Caco-2 (cell line): ENCODE results near the gene KHNYN. TPM values are rescaled to one million over a fixed set of nuclear protein-coding genes. Genes with fewer than 3 reads are reported as not detected.

Source experiments
- BruUV-seq: library from RNA; stranded (reverse); fragments of 400-500 nt; replicated peaks from 2 replicates; lab custom pipeline; 2021; lab: Mats Ljungman, UMichigan
- CTCF ChIA-PET: fragments of 300-600 bp; sonication (Branson Sonifier 250); formaldehyde crosslinking; loops from one replicate; lab custom pipeline; 2022; ENCODE audit warnings: antibody characterized with exemption; lab: Charles Lee
- POLR2A ChIA-PET: fragments of 300-600 bp; sonication (Branson Sonifier 250); formaldehyde crosslinking; loops from one replicate; lab custom pipeline; 2022; ENCODE audit warnings: antibody characterized with exemption; lab: Charles Lee
- DNase-seq, 2 experiments: peaks; one replicate each; pipeline versions ENCODE4 v3.0.0 to v3.0.0-alpha.2; 2020 to 2022
- H3K27me3 ChIP-seq: replicated peaks from 2 replicates; pipeline ENCODE4 v1.6.0; 2011; ENCODE audit warnings: low read length; ENCODE audit not compliant: control insufficient read depth, insufficient read depth
- H3K36me3 ChIP-seq: 2 replicates; pipeline ENCODE4 v1.5.1; 2011; ENCODE audit warnings: low read length; ENCODE audit not compliant: control insufficient read depth, insufficient read depth
- H3K4me1 ChIP-seq: fragments of 250-450 bp; sonication (Bioruptor Pico); 2 replicates; pipeline ENCODE4 v1.5.1; 2020; ENCODE audit warnings: mild to moderate bottlenecking
- H3K4me3 ChIP-seq: 2 replicates; pipeline ENCODE4 v1.5.1; 2011; ENCODE audit warnings: low read depth, mild to moderate bottlenecking, control low read depth, low read length
- H3K9me3 ChIP-seq: fragments of 250-450 bp; sonication (Bioruptor Pico); 2 replicates; pipeline ENCODE4 v1.5.1; 2020; ENCODE audit warnings: mild to moderate bottlenecking, moderate library complexity
- H3K27ac Mint-ChIP-seq: one replicate; pipeline ENCODE4 v1.8.0; 2022; ENCODE audit warnings: mixed read lengths; ENCODE audit not compliant: unreplicated experiment
- H3K27me3 Mint-ChIP-seq: one replicate; pipeline ENCODE4 v1.8.0; 2022; ENCODE audit warnings: mixed read lengths; ENCODE audit not compliant: insufficient read depth, unreplicated experiment
- H3K36me3 Mint-ChIP-seq: one replicate; pipeline ENCODE4 v1.8.0; 2022; ENCODE audit warnings: mild to moderate bottlenecking, mixed read lengths; ENCODE audit not compliant: insufficient read depth, unreplicated experiment
- H3K4me1 Mint-ChIP-seq: one replicate; pipeline ENCODE4 v1.8.0; 2022; ENCODE audit warnings: low read depth, mixed read lengths; ENCODE audit not compliant: unreplicated experiment
- H3K4me3 Mint-ChIP-seq: one replicate; pipeline ENCODE4 v1.8.0; 2022; ENCODE audit warnings: mild to moderate bottlenecking, moderate library complexity, mixed read lengths; ENCODE audit not compliant: unreplicated experiment
- H3K9me3 Mint-ChIP-seq: one replicate; pipeline ENCODE4 v1.8.0; 2022; ENCODE audit warnings: mixed read lengths; ENCODE audit not compliant: unreplicated experiment
- CTCF ChIP-seq, 2 experiments: fragments of 200-600 bp in 1 of 2; IDR thresholded peaks; 1 replicate in 1 of 2; 2 replicates in 1 of 2; pipeline versions ENCODE4 v1.5.1 to v1.8.0; 2011 to 2022; ENCODE audit warnings: antibody characterized with exemption in 1 of 2, control low read depth in 1 of 2, inconsistent platforms in 1 of 2, low read depth in 1 of 2, low read length in 1 of 2, mild to moderate bottlenecking in 1 of 2, moderate library complexity in 1 of 2; ENCODE audit not compliant: insufficient read depth in 1 of 2, severe bottlenecking in 1 of 2, unreplicated experiment in 1 of 2
- intact Hi-C: fragments of 100-400 bp; cut with micrococcal nuclease; formaldehyde crosslinking; loops from one replicate; pipeline ENCODE4 v1.10.0; 2022; ENCODE audit not compliant: unreplicated experiment
- total RNA-seq: library from RNA; stranded (reverse); gene quantifications from 2 replicates; pipeline ENCODE4 v1.2.3, GENCODE V29; 2022

The KHNYN gene
- total RNA-seq, 1 experiment from 2014 or later, result 50.5 TPM

GRCh38 chr14:24415421-24416253 lies 14.1 kb upstream of the KHNYN start:
- Mint-ChIP-seq H3K27me3 (no peaks in the 10 kb centered on the region), H3K4me3 (no peak overlapping the region), H3K36me3 (no peaks in the 10 kb centered on the region), H3K9me3 (no peaks in the 10 kb centered on the region), H3K27ac (no peak overlapping the region), H3K4me1 (no peaks in the 10 kb centered on the region)
- POLR2A ChIA-PET, result no interaction called here
- BruUV-seq, result no TSS peak
- intact Hi-C loops, result no loop called here
- H3K9me3 ChIP-seq, result no peaks in the 10 kb centered on the region
- H3K27me3 ChIP-seq, result no peaks in the 10 kb centered on the region
- H3K4me1 ChIP-seq, result no peaks in the 10 kb centered on the region
- DNase-seq, result no peak
- CTCF ChIA-PET, result no interaction called here
- no peak overlapping the region for H3K4me3 ChIP-seq
- no peak for TF ChIP-seq CTCF (IDR thresholded peaks at IDR 0.05; ENCODE audit: insufficient read depth in 1 of 2, low read depth in 1 of 2, low read length in 1 of 2, severe bottlenecking in 1 of 2, unreplicated experiment in 1 of 2)
- no peaks in the 10 kb centered on the region; the same call in 1 of the 2 replicates for H3K36me3 ChIP-seq

GRCh38 chr14:24416254-24416931 lies 13.4 kb upstream of the KHNYN start:
- Histone ChIP-seq H3K4me3 (no peak overlapping the region), H3K36me3 (no peaks in the 10 kb centered on the region; the same call in 1 of the 2 replicates), H3K4me1 (no peaks in the 10 kb centered on the region), H3K9me3 (no peaks in the 10 kb centered on the region), H3K27me3 (no peaks in the 10 kb centered on the region)
- ChIA-PET POLR2A (no interaction called here), CTCF (no interaction called here)
- Mint-ChIP-seq H3K4me1 (no peaks in the 10 kb centered on the region), H3K9me3 (no peaks in the 10 kb centered on the region), H3K36me3 (no peaks in the 10 kb centered on the region), H3K4me3 (no peak overlapping the region), H3K27me3 (no peaks in the 10 kb centered on the region), H3K27ac (no peak overlapping the region)
- TF ChIP-seq CTCF (IDR thresholded peaks at IDR 0.05; ENCODE audit: insufficient read depth in 1 of 2, low read depth in 1 of 2, low read length in 1 of 2, severe bottlenecking in 1 of 2, unreplicated experiment in 1 of 2), result no peak
- no TSS peak for BruUV-seq
- DNase-seq, result no peak
- intact Hi-C loops, result no loop called here

GRCh38 chr14:24416932-24417619 lies 12.7 kb upstream of the KHNYN start:
- BruUV-seq, result no TSS peak
- H3K27me3 ChIP-seq, result no peaks in the 10 kb centered on the region
- Mint-ChIP-seq H3K9me3 (no peaks in the 10 kb centered on the region), H3K27ac (no peak overlapping the region), H3K4me3 (no peak overlapping the region), H3K36me3 (no peaks in the 10 kb centered on the region), H3K4me1 (no peaks in the 10 kb centered on the region), H3K27me3 (no peaks in the 10 kb centered on the region)
- H3K9me3 ChIP-seq, result no peaks in the 10 kb centered on the region
- no peaks in the 10 kb centered on the region for H3K4me1 ChIP-seq
- no peaks in the 10 kb centered on the region; the same call in 1 of the 2 replicates for H3K36me3 ChIP-seq
- no peak for TF ChIP-seq CTCF (IDR thresholded peaks at IDR 0.05; ENCODE audit: insufficient read depth in 1 of 2, low read depth in 1 of 2, low read length in 1 of 2, severe bottlenecking in 1 of 2, unreplicated experiment in 1 of 2)
- intact Hi-C loops, result no loop called here
- no peak for DNase-seq
- POLR2A ChIA-PET, result no interaction called here
- CTCF ChIA-PET, result no interaction called here
- H3K4me3 ChIP-seq, result no peak overlapping the region
